Stimulated activated CD4-positive, alpha-beta T cell treated with anti-CD3 and anti-CD28 coated beads, Interleukin-4, amount 100 ng/mL, for 24 hours (primary cell): ENCODE data around the gene RNF149.

ENCODE experiments used
- DNase-seq: peaks from one replicate; pipeline ENCODE4 v3.0.0-alpha.2; 2020

Gene RNF149

GRCh38 chr2:101293544-101293943, 15.0 kb downstream of the RNF149 start:
- no peak for DNase-seq

- DNase-seq: no peak
Measured at GRCh38 chr2:101291973-101292372, 16.5 kb downstream of the RNF149 start.

GRCh38 chr2:101290711-101291110, 17.8 kb downstream of the RNF149 start:
- no peak for DNase-seq

- DNase-seq: no peak
Measured at GRCh38 chr2:101287303-101287702, 21.2 kb downstream of the RNF149 start.

GRCh38 chr2:101286684-101287083, 21.8 kb downstream of the RNF149 start:
- DNase-seq: no peak

- no peak for DNase-seq
Measured at GRCh38 chr2:101282980-101283379, 25.5 kb downstream of the RNF149 start.

GRCh38 chr2:101281482-101281881, 27.0 kb downstream of the RNF149 start:
- DNase-seq: no peak

- no peak for DNase-seq
Measured at GRCh38 chr2:101278925-101279324, 29.6 kb downstream of the RNF149 start.

GRCh38 chr2:101277111-101277510, 31.4 kb downstream of the RNF149 start:
- DNase-seq: no peak

- DNase-seq: no peak
Measured at GRCh38 chr2:101274142-101274541, 34.4 kb downstream of the RNF149 start.

- DNase-seq: no peak
Measured at GRCh38 chr2:101273056-101273455, 35.4 kb downstream of the RNF149 start.

- DNase-seq: no peak
Measured at GRCh38 chr2:101272045-101272784, 36.3 kb downstream of the RNF149 start.

- no peak for DNase-seq
Measured at GRCh38 chr2:101270700-101271259, 37.7 kb downstream of the RNF149 start.

GRCh38 chr2:101267671-101268656, 40.5 kb downstream of the RNF149 start:
- no peak for DNase-seq

- DNase-seq: no peak
Measured at GRCh38 chr2:101265893-101266499, 42.5 kb downstream of the RNF149 start.

GRCh38 chr2:101264360-101264939, 44.1 kb downstream of the RNF149 start:
- no peak for DNase-seq

GRCh38 chr2:101263377-101263800, 45.1 kb downstream of the RNF149 start:
- no peak for DNase-seq

GRCh38 chr2:101262142-101262541, 46.4 kb downstream of the RNF149 start:
- DNase-seq: no peak

GRCh38 chr2:101258804-101259203, 49.7 kb downstream of the RNF149 start:
- DNase-seq: no peak

- no peak for DNase-seq
Measured at GRCh38 chr2:101256316-101256715, 52.2 kb downstream of the RNF149 start.

GRCh38 chr2:101255501-101255900, 53.0 kb downstream of the RNF149 start:
- DNase-seq: no peak

GRCh38 chr2:101253703-101254450, 54.6 kb downstream of the RNF149 start:
- no peak for DNase-seq
